ENCODE measurements around the gene BCAR3.

The BCAR3 gene

DNA sequence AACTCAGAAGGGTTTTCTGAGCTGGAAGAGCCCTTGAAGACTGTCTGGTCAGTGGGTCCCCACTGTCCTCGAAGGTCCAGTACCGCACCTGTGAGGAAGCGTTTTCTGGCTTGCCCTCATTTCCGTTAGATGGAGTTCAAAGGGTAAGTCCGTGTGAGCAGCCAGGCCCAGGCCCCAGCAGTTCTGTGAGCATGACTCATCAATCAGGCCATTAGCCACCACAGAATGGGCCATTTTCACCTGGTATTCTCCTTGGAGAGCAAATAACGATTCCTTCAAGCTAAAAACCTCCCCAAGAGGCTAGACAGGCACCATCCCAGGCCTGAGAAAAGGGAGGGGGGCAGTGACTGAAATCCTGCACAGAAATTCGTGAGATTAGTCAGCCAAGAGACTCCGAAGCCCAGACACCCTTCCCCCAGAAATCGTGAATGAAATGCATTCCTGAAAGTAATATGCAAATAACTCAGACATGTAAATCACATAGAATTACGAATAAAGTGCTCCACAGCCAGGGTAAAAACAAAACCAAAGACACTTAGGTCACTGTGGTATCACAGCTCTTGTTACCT, 66.0 kb downstream of the BCAR3 start:
- DNase-seq: no peak

DNA sequence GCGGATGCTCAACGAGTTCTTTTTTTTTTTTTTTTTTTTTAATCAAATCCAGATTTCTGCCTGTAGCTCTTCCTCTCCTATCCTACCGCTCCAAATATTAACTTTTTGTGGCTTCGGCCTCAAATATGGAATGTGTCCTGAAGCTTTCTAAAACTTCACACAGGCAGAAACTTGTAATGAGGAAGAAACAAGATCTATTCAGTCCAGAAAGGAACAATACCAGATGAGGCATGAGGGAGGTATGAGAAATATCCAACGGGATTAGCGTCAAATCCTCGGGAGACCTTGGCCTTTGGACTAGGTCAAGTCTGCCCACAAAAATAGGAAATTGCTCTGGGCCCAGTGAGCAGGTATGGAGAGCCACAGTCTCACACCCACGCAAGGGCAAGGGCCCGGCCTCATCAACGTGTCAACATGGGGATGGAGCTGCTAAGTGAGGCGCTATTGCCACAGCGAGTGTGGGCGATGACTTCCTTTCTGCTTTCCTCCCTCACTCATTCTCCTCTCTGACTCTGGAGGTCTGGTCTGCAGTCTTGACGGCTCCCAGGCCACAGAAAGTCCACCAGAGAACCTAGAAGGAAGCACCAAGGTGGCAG, 66.6 kb downstream of the BCAR3 start:
- DNase-seq: peak in 2 of 4 experiments; percentile 28 to 39

- no peak for DNase-seq
Measured at GRCh38 chr1:93614541-93614940, 67.1 kb downstream of the BCAR3 start.

DNA sequence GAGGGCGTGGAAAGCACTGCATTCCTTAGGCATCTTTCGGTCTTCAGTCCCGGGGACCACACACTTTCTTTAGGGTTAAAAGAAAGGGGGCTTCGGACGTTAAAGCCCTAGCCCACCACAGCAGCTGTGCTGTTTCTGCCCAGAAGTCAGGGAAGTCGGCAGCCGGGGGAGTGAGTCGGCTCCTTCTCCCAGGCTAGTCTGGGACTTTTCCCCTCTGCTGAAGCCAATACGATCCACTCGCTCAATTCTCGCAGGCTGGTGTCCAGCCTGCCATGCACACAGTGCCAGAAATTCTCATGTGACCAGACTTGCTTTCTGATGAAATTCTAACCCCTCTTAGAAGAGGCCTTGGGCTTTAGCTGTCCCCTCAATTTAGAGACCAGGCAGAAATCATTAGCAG, 67.7 kb downstream of the BCAR3 start:
- no peak for DNase-seq

DNA sequence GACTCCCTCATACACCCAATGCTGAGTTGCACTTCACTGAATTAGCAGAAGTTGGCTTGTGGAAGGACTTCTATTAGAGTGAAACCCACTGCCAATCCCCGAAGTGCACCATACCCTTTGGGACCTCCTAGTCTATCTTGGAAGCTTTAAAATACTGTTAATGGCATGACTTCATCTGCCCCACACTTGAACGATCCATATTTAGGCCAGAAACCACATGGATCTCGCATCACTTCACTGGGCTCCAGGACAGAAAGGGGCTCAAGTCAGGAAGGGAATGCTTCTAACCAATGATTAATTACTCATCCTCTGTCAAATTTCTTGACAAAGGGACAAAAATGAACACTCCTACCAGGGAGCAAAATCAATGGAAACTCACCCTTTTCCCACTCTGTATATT, 69.1 kb downstream of the BCAR3 start:
- no peak for DNase-seq

- no peak for DNase-seq
Measured at GRCh38 chr1:93611668-93612067, 70.0 kb downstream of the BCAR3 start.

- DNase-seq: no peak
Measured at GRCh38 chr1:93609536-93609935, 72.1 kb downstream of the BCAR3 start.

- no peak for DNase-seq
Measured at GRCh38 chr1:93608187-93609109, 73.2 kb downstream of the BCAR3 start.

DNA sequence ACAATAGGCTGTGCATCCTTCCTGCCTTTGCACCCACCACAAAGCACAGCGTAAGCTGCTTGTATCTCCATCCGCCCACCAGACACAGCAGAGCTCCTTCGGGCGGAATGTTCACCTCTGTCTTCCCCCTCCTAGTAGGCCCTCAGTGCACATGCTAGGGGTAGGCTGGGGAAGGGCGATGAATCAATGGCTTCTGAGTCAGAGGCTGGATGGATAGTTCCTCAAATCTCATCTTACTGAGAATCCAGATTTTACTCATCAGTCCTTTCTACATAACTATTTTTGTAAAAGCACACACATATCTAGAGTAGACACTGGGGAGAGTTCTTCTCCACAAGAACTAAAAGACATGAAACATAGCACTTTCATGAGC, 73.8 kb downstream of the BCAR3 start:
- peak; percentile 72 to 89 (median 86) for DNase-seq

- DNase-seq: peak in 1 of 4 experiments; percentile 26
Measured at GRCh38 chr1:93605812-93606512, 75.7 kb downstream of the BCAR3 start.

DNA sequence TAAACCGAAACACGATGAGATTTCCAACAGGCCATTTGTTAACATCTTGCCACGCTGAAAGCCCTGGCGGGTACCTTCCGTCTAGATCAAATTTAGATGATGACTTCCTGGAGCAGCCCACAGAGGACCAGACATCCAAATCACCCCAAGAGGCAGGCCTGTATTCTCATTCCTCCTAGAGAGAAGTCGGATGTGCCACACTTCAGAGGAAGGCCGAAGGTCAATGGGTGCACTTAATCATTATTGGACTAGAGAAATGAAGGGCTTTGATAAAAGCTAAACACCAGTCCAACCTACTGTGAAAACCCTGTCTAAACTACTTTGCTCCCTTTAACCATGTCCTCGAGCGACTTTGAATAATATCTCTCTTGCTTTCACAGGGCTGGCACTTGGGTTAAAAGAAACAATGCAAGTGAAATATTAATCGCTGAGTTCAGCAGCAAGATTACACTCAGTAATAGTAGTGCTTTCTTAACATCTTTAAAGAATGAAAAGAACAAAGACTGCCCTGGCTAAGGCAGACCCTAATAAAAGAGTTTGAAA, 76.5 kb downstream of the BCAR3 start:
- DNase-seq: no peak

GRCh38 chr1:93604411-93604810, 77.2 kb downstream of the BCAR3 start:
- no peak for DNase-seq

- DNase-seq: no peak
Measured at GRCh38 chr1:93603601-93604000, 78.0 kb downstream of the BCAR3 start.

DNA sequence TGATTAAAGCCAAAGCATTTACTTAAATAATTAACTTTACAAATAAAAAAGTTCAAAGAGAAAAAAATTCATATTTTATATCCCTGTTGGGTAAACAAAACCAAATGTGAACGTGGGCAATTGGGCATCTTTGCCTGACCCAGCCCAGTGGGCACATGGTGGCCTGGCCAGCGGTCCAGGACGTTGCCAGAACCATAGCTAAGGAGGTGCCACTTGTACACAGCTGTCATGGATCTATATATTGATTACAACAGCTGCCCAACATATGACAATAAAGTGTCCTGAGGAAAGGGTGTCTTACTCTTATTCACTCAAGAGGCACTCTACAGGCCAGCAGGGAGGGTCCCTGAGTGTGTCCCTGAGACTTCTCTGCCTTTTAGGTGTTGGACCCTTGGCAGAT, 78.5 kb downstream of the BCAR3 start:
- no peak for DNase-seq

- no peak for DNase-seq
Measured at GRCh38 chr1:93602101-93602500, 79.5 kb downstream of the BCAR3 start.

DNA sequence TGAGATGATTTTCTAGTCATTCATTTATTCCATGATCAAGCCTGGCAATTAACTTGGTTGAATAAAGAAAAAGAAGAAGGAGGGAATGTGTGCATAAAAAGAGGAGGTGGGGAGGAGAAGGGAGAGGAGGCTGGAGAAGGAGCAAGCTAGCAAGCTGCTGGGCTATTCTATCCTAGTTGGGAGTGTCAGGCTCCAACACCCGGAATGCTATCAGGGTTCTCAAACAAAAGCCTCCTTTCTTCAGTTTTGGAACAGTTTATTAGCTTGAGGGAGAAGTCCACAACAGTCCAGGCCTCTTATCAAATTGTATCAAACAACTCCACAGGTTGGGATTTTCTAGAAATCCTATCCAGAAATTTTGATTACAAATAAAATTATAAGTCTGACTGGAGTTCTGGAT, 80.0 kb downstream of the BCAR3 start:
- no peak for DNase-seq

DNA sequence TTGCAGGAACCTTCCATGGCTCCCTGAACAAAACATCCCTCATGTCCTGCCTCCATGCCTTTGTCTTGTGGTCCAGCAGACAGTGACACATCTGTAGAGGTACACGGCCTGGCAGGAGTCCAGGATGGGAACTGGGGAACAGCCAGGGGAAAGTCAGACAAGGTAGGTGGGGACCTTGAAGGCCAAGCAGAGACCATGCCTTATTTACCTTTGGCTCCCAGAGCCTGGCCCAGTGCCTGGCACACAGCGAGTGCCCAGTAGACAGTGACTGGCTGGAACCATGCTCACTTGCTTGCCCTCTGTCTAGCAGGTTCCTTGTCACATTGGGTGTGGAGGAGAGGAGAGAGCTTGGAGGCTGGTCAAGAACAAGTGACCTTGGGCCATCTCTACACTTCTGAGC, 81.0 kb downstream of the BCAR3 start:
- DNase-seq: no peak

DNA sequence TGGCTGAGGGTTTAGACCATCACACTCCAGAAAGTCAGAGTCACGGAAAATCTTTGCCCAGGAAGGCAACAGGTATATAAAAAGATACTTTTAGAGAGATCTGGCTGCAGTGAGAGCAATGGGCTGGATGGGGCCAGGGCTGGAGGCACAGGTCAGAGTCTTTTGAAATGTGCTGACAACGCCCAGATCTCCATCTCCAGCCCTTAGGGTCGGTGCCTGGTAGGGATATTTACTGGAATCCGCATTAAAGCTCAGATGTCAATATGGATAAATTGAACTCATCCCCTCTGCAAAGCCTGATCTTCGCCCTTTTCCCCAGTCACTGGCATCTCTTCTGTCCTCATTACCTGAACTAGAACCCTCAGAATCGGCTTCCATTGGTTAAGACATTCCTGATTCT, 82.2 kb downstream of the BCAR3 start:
- DNase-seq: no peak

DNA sequence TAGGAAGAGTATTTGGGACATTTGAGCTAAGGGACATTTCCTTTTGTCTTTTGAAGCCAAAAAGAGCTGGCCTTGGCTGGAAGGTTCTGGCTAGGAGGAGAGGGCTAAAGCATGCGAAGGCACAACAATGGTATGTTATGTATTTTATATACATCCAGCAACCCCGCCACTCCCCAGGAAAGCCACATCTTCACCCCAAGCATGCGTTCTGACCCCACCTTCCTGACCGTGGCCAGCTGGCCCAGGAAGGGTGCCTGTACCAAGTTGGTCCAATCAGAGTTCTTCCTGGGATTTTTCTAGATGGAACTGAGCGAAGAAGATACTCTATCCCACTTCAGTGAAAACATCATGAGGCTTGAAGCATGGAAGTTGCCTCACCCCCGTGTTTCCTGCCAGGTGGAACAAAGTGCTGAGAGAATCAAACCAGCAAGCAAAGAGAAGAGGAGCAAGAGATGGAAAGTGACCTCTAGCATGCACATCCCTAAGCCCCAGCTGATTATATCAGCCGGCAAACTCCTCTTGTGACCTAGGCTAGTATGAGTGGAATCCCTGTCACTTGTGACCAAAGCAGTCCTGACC, 82.7 kb downstream of the BCAR3 start:
- no peak for DNase-seq

DNA sequence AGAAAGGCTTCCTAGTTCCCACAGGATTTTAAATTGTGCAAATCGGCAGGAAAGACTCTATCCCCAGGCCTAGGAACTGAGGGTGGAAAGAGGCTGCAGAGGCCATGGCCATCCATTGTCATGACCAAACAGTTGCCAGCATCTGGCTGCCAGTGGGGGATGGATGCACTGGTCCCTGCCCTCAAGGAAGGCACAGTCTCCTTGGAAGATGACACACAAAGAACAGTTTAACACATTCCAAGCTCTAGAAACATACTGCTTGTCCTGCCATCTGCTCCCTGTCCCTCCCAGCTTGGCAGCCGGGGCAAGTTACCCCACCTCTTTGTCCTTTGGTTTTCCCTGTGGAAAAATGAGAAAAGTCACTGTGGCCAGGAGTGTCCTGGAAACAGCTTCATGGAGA, 83.2 kb downstream of the BCAR3 start:
- no peak for DNase-seq

- DNase-seq: no peak
Measured at GRCh38 chr1:93597709-93598108, 83.9 kb downstream of the BCAR3 start.

DNA sequence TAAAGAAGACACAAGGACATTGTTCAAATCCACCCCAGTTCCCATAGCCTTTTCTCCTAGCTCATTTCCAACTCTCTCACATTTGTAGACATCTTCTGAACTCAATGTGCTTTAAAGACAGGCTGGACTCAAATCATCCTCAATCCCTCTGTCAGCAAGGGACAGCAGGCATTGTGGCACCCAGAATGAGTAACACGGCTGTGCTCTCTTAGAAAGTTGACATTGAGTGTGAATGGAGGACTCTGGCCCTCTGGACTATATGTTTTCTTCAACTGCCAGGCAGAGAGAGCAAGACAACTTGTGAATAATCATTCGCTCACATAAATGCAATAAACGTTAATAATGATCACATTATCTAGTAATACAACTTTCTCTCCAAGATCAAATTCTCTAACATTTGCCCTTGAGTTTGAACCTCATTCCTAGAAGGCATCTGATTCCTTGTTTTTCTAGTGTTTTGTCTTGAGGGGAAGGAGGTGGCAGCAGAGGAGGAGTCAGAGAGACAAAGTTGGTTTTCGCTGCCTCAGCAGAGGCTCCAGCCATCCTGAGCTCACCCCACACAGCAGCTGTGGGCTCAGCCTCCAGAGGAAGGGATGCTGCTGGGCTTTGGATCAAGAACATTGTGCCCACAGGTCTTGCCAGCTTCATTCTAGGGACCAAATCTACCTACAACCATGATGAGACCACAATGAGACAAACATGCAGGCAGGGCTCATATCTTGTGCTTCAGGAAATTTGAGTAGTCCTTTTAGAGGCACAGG, 85.1 kb downstream of the BCAR3 start:
- DNase-seq: peak in 1 of 4 experiments; percentile 24
